Activated CD8-positive, alpha-beta memory T cell treated with anti-CD3 and anti-CD28 coated beads for 48 hours (primary cell): Measurements from ENCODE around the gene ITGB7.
"Not testable (repeated sequence)": the region's sequence is repeated elsewhere in the genome, so short reads cannot be mapped to it uniquely, and the experiment has no call there.

ENCODE experiments used
- DNase-seq, 3 experiments: peaks; one replicate each; pipeline ENCODE4 v3.0.0-alpha.2; 2020; ENCODE audit warnings: low read depth in 2 of 3, low spot score in 2 of 3

The ITGB7 gene

GRCh38 chr12:53179687-53180219, 27.3 kb downstream of the ITGB7 start:
- DNase-seq = no peak

- not testable (repeated sequence) for DNase-seq
Observed at GRCh38 chr12:53178803-53179202, 28.2 kb downstream of the ITGB7 start.

GRCh38 chr12:53177447-53177846, 29.6 kb downstream of the ITGB7 start:
- not testable (repeated sequence) for DNase-seq

- no peak for DNase-seq
Observed at GRCh38 chr12:53176750-53177149, 30.3 kb downstream of the ITGB7 start.

- no peak for DNase-seq
Observed at GRCh38 chr12:53174881-53175491, 32.1 kb downstream of the ITGB7 start.

- DNase-seq = no peak
Observed at GRCh38 chr12:53173085-53173715, 33.9 kb downstream of the ITGB7 start.

- no peak for DNase-seq
Observed at GRCh38 chr12:53172352-53172751, 34.7 kb downstream of the ITGB7 start.

- DNase-seq = no peak
Observed at GRCh38 chr12:53171725-53172329, 35.2 kb downstream of the ITGB7 start.

GRCh38 chr12:53170876-53171724, 36.0 kb downstream of the ITGB7 start:
- DNase-seq = no peak

- DNase-seq = no peak
Observed at GRCh38 chr12:53170215-53170614, 36.8 kb downstream of the ITGB7 start.

- DNase-seq = no peak
Observed at GRCh38 chr12:53169644-53170043, 37.4 kb downstream of the ITGB7 start.

- no peak for DNase-seq
Observed at GRCh38 chr12:53166837-53167236, 40.2 kb downstream of the ITGB7 start.

GRCh38 chr12:53163008-53163407, 44.0 kb downstream of the ITGB7 start:
- not testable (repeated sequence) for DNase-seq

- no peak for DNase-seq
Observed at GRCh38 chr12:53161119-53161911, 45.7 kb downstream of the ITGB7 start.

- DNase-seq = no peak
Observed at GRCh38 chr12:53160673-53161072, 46.4 kb downstream of the ITGB7 start.

GRCh38 chr12:53160000-53160399, 47.1 kb downstream of the ITGB7 start:
- no peak for DNase-seq

GRCh38 chr12:53159195-53159839, 47.7 kb downstream of the ITGB7 start:
- DNase-seq = peak; percentile 70 to 85 (median 73)

GRCh38 chr12:53152390-53152789, 54.7 kb downstream of the ITGB7 start:
- DNase-seq = no peak

- DNase-seq = no peak
Observed at GRCh38 chr12:53151039-53151438, 56.0 kb downstream of the ITGB7 start.

GRCh38 chr12:53147653-53148052, 59.4 kb downstream of the ITGB7 start:
- no peak for DNase-seq
